IPS-11a (cell line): ENCODE results near the gene B3GNT8.
"Not testable (repeated sequence)": the region's sequence is repeated elsewhere in the genome, so short reads cannot be mapped to it uniquely, and the experiment has no call there.

Source experiments
- H3K4me3 ChIP-seq: one replicate; pipeline ENCODE4 v1.5.1; 2013; ENCODE audit warnings: low read depth, low read length, control low read depth

Gene B3GNT8

DNA sequence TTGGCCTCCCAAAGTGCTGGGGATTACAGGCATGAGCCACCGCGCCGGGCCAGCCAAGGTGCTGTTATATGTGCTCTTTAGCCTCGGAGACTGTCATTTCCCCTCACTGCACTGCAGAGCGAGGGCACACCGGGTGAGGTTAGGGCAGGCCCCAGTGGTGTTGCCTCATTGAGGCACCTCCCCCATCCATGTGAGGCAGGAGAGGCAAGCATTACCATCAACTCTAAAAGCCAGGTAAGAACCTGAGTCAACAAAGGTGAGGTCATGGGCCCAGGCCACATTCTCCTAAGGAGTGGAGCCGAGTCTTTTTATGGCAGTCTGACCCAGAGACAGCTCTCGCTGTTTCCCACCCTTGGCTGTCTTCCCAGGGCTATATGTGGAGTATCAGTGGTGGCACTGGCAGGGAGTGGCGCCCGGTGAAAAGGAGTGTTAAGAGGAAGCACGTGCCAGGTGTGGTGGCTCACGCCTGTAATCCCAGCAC lies 10.9 kb downstream of the B3GNT8 start:
- no peak overlapping the region for H3K4me3 ChIP-seq

DNA sequence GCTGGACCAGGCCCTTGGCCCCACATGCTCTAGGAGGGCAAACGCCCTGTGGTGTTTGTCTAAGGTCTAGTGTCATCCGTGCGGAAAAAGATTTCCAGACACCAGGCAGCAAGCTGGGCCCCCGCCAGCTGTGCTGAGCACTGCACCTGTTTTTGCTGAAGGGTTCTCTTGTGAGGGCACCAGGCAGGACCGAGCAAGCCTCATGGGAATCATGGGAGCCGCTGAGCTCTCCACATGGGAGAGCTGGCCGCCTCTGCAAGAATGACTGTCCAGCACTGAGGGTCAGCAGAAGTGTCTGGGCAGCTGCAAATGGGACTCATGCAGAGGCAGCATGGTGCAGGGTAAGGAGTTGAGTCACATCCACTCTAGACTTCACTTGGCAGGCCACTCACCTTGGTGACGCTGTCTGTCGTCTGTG lies 12.0 kb downstream of the B3GNT8 start:
- no peak overlapping the region for H3K4me3 ChIP-seq

DNA sequence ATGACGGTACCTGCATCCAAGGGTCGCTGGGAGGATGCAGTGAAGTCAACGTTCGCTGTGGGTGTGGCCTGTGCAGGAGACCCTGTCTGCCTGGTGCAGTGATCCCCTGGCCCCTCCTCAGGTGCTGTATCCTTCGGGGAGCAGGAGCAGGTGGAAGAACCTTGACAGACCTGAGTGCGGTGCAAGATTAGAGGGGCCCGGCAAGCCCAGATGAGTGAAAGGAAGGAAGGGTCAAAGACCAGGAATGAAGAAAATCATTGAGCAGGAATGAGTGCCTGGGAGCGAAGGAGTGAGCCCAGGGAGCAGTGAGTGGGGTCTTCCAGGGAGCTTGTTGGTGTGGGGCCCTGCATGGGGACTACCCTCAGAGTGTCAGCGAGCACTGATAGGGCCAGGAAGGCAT lies 12.7 kb downstream of the B3GNT8 start:
- H3K4me3 ChIP-seq = no peak overlapping the region

DNA sequence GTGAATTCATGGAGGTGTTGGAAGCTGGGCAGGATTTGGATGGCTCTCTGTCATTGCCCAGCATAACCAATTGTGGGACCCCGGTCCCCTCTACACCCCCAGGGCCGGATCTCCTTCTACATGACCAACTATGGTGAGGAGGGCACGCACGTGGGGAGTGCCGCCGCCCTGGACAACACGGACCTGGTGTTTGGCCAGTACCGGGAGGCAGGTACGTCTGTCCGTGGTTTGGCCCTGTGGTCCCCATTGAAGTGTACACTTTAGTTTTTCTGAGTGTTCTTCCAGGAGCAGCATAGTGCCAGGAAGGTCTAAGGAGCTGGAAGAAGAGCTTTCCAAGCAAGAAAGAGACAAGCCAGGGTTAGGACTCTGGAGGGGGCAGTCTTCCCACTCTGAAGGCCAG lies 13.2 kb downstream of the B3GNT8 start:
- H3K4me3 ChIP-seq = no peak overlapping the region

DNA sequence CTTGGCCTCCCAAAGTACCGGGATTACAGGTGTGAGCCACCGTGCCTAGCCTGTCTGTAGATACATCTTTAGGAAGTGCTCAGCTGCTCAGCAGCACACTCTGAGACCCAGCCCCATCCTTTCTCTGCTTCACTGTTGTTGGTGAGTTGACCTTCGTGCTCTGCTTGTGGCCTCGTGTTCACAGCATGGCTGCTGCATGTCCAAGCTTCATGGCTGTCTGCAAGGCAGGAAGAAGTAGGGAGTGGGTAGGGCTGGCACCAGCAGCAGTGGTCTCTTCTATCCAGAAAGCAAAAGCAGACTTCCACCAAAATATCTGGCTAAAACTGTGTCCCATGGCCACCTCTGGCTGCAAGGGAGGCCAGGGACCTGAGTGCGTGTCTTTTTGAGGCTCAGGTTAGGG lies 14.2 kb downstream of the B3GNT8 start:
- no peak overlapping the region for H3K4me3 ChIP-seq

DNA sequence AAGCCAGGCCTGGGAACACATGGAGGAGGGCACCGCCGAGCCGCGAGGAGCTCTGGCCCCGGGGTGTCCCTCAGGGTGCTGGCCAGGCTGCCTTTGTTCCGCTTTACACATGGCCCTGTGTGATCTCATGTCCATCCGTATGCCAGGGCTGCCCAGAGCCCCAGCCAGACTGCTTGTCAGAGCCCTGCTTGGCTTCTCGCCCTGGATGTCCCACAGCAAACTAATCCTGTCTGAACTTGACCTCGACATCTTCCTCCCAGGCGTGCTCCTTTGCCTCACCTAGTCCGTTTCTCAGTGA lies 15.3 kb downstream of the B3GNT8 start:
- H3K4me3 ChIP-seq = no peak overlapping the region

DNA sequence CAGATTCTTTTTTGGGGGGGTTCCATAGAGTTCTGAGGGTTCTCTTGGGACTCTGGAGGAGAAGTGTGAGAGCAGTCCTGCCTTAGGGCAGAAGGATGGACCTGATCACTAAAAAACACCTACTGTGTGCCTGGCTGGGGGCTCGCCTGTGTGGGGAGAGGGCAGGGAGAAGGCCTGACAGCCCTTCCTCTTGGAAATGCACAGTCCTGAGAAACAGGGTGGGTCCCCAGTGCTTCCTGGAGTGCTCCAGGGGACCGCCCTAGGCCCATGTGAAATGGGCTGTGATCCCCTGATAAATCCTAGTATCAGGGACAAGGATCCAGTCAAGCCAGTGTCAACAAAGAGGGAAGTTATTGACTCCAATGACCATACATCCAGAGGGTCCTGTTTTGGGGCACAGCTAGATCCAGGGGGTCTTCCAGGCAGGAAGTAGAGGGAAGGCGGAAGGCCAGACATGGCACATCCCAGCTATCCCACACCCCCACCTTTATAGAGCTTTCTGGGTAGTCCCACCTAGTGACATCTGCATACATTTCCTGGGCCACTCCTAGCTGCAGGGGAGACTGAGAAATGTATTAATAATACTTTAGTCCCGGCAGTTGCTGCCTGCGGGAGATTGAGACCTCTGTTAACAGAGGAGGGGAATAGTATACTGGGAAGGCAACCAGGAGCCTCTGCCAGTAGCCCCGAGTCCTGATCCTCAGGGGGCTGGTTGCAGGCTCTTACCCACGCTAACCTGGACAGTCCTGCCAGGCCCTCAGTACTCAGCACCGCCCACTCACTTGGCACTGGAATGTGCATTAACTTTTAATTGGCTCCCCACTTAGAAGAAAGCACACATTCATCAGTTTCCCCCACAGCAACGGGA lies 15.8 kb downstream of the B3GNT8 start:
- no peak overlapping the region for H3K4me3 ChIP-seq

DNA sequence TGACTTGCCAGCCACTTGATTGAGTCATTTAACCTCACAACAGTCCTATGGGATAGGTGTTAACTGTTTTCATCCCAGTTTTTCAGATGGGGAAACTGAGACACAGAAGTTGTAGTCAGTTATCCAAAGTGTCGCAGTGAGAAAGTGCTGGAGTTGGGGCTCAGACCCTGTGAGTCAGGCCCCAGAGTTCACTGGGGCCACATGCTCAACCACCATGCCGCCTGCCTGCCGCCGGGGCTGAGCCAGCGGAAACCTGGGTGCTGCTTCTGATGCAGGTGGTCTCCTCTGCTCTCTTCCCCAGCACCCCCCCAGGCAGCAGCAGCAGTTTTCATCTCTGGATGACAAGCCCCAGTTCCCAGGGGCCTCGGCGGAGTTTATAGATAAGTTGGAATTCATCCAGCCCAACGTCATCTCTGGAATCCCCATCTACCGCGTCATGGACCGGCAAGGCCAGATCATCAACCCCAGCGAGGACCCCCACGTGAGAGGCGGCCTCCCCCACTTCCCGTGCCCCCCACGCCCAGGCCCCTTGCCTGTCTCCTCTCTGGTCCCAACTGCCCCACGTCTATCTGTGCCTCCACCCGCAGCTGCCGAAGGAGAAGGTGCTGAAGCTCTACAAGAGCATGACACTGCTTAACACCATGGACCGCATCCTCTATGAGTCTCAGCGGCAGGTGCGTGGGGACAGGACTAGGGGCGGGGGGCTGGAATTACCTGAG lies 16.7 kb downstream of the B3GNT8 start:
- no peak overlapping the region for H3K4me3 ChIP-seq

DNA sequence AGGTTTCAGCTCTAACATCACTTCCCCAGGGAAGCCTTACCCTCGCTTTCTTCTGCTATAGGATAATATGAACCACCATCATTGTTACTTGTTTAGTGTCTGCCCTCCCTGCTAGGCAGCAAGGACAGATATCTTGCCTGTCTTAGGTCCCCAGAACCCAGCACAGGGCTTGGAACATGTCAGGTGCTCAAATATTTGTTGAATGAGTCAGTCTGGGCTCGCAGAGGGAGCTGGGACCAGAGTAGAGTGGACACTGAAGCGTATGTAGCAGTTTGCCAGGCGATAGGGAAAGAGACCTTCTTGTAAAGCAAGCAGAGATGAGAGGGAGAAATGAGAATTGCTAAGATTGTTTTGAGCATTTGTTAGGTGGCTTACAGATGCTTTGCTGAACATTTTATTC lies 17.9 kb downstream of the B3GNT8 start:
- no peak overlapping the region for H3K4me3 ChIP-seq

DNA sequence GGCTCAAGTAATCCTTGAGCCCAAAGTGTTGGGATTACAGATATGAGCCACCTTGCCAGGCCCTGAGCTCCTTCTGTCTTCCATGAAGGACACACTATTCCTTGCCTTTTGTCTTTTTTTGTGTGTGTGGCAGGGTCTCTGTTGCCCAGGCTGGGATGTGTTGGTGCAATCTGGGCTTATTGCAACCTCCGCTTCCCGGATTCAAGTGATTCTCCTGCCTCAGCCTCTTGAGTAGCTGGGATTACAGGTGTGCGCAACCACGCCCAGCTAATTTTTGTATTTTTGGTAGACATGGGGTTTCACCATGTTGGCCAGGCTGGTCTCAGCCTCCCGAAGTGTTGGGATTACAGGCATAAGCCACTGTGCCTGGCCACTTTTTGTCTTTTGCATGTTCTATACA lies 18.3 kb downstream of the B3GNT8 start:
- H3K4me3 ChIP-seq = not testable (repeated sequence)

DNA sequence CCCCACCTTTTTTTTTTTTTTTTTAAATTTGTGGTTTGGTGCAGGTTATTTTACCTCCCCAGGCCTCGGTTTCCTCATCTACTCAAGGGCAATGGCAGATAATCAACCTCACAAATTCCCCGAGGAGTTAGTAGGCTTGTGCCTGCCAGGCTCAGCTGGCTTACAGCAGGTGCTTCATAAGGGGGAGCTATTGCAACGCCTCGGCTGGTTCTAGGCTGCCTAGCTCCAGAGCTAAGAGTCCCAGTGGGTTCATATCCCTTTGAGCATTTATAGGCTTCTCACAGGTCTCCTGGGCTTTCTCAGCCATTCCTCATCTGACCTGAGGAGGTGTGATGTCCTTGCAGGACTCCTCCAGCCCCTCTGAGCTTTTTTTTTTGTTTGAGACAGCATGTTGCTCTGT lies 18.9 kb downstream of the B3GNT8 start:
- H3K4me3 ChIP-seq = no peak overlapping the region

DNA sequence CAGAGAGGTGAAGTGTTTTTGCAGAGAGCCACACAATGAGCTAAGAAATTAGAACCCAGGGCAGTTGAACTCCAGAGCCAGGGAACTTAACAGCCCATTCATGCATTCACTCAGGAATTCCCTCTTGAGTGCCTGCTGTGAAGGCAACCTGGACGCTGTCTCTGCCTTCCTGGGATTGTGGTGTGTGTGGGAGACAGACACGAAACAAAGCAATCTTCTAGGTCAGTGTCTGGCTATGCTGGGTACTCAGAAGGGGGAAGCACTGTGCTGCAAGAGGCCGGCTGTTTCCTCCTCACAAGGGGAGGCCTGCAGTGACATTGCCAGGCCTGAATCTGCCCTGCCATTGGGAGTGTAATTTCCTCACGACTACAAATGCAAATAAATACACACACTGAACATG lies 19.9 kb downstream of the B3GNT8 start:
- no peak overlapping the region for H3K4me3 ChIP-seq

DNA sequence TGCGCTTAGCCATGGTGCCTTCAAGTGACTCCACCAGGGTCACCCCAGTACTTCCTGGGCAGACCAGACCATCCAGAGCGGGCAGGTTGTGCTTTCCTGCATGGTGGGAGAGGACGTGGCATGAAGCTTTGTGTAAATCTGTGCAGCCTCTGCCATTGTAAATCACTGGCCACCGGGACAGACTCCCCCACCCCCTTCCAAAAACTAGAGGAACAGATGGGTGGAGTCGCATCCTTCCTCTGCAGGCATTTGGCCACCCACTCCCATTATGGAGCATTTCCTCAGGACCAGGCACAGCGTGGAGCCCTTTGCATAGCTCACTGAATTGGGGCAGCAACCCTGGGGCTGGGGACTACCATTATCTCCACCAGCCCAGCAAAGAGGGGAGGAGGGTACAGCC lies 21.4 kb downstream of the B3GNT8 start:
- H3K4me3 ChIP-seq = no peak overlapping the region

DNA sequence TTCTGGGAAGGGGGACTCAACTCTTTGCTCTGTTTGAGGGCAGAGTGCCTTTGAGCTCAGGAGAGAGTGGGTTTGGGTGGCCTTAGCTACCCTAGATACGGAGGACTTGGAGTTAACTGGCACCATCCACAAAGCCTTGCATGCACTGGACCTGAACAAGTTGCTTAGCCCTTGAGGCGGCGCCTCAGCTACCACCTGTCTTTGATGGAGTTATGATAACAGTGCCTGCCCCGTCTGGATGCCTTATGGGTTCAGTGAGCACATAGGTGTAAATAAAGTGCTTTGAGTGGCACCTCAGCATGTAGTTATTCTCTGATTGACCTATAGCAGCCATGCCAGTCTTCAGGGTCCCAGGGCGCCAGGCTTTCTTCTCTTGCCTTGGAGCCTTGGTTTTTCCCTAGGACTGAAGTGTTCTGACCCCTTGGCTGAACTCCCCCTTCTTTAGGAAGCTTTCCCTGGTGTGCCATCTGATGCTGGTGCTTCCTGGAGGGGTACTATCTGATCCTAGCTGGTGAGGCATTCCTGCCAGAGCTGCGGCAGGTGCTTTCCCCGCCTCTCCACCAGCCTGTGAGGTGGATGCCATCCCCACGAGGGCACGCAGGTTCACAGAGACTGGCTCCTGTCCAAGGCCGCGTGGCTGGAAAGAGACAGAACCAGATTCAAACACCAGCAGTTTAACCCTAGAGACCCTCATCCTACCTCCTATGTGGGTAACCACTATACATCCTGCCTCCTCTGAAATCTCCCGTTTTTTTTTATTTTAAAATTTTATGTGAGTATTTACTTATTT lies 23.8 kb downstream of the B3GNT8 start:
- no peak overlapping the region for H3K4me3 ChIP-seq

DNA sequence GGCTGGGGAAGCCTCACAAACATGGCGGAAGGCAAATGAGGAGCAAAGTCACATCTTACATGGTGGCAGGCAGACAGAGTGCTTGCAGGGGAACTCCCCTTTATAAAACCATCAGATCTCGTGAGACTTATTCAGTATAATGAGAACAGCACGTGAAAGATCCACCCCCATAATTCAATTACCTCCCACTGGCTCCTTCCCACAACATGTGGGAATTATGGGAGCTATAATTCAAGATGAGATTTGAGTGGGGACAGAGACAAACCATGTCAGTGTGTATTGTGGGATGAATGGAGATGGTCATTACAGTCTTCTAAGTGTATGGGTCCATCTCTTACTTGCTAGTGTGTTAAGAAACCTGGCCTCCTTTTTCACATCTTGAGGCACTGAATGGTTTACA lies 25.2 kb downstream of the B3GNT8 start:
- no peak overlapping the region for H3K4me3 ChIP-seq

DNA sequence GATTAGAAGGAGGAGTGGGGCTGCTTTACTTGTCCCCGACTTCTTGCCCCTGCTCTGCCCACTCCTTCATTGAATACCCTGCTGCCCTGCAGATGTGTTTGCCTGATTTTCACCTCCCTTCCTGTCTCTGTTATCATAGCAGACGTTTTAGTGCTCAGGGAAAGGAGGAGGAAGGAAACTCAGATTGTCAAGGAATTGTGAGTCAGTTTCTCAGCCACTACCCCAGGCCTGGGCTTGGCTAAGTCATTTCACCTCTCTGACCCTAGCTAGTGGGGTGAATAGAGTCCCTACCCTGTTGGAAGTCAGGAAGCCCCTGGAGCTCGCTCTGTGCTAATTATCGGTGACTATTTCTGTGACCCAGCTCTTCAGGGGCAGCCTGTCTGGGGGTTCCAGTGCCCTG lies 25.7 kb downstream of the B3GNT8 start:
- no peak overlapping the region for H3K4me3 ChIP-seq

DNA sequence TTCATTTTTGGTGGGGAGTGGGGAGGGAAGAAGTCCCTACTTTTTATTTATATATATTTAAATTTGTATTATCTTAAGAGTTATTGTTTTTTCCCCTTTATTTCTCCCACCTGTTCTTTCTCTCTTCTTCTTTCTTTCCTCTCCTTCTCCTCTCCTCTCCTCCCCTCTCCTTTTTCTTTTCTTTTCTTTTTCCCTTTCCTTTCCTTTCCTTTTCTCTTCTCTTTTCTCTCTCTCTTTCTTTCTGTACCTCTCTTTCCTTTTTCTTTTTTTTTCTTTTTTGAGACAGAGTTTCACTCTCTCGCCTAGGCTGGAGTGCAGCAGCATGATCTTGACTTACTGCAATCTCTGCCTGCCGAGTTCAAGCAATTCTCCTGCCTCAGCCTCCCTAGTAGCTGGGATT lies 27.6 kb downstream of the B3GNT8 start:
- no peak overlapping the region for H3K4me3 ChIP-seq

DNA sequence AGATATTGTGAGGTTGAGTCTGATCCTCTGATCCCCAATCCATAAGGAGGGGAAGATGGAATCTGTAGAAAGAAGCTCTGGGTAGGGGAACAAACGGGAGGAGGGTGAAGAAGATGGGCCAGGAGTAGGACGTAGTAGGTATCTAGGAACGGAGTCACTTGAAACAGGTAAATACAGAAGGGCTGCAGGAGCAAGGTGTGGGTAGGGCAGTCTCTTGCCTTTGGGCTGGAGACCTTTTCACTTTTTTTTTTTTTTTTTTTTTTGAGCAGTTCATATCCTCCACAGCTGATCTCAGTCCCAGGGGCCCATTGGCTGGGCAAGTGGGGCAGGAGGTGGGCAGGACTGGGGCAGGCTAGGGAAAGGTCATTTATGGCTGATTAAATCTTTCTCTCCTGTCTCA lies 28.1 kb downstream of the B3GNT8 start:
- no peak overlapping the region for H3K4me3 ChIP-seq

DNA sequence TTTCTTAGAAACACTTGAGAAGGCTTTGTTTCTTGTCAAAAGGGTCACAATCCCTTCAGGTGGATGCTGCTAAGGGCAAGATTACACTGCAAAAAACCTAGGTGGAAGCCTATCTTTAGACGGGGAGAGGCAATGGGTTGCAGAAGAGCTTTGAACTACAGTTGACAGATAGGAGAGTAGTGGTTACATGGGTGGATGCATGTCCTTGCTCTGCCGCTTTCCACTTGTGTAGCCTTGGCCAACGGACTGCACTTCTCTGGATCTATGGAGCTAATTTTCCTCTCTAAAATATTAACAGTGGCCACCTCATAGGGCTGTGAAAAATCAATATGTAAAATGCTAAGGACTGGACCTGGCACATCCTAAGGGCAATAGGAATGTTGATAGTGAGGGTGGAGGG lies 28.6 kb downstream of the B3GNT8 start:
- H3K4me3 ChIP-seq = peak overlapping the region; percentile 87

DNA sequence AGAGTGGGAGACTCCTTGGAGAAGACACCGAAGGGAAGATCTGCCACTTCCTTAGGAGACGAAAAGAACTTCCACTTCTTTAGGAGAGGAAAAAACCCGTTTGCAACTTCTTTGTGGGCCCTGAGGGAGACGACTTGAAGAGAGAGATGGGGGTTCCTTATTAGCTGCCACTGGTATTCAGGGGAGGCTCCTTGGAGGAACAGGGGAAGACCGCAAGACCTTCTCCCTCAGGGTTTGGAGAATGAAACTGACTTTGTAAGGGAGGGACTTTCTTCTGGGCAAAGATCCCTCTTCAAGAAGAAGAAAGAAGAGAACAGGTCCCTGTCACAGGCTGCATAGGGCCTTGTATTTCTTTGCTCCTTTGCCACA lies 29.1 kb downstream of the B3GNT8 start:
- peak overlapping the region; percentile 87 for H3K4me3 ChIP-seq

DNA sequence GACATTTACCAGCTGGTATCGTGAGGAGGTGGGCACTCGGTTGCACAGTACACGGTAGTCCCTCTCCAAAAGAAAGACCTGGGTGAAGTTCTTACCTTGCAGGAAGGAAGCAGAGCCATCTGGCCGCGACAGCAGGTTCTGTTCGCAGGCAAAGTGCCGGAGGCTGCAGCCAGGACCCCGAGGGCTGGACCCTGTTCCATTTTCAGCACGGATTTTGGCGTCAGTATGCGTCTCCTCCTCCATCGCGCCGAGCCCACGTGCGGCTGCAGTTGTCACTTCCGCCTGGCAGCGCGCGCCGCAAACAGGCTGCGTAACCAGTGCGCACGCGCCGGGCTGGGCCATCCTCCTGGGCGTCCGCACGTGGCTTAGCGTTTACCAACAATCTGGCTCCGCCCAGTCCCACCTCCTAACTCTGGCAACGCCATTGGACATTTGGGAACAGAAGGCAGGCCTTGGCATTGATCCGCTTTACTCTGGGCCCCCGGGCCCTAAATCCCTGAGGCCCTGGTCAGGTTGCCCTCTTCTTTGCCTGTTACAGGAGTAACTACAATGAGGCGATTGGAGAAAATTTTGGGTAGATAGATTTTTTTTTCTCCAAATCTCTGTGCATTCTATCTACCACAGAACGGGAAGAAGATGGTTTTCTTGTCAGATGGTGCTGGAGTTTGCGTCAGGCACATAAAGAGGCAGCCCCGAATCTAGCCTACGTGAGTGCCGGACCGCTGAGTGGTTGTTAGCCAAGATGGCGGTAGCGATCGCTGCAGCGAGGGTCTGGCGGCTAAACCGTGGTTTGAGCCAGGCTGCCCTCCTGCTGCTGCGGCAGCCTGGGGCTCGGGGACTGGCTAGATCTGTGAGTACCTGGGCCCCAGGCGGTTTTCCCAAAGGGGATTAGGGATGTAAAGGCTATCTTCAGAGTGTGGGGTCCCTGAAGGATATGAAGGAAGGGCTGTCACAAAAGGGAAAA lies 29.8 kb downstream of the B3GNT8 start, which contains the start of the genes BCKDHA and EXOSC5:
Gene BCKDHA, plus strand, starts transcription at position 733 of the 964 bp plus-strand sequence. Its CDS starts 10 bp downstream, at position 743.
Gene EXOSC5, minus strand, starts transcription at position 274 of the 964 bp plus-strand sequence. Its CDS starts 31 bp downstream, at position 243.
- peak within 1 kb of the TSS; percentile 95 for H3K4me3 ChIP-seq
